Measurements from ENCODE around the gene TPD52L2.

TPD52L2 gene

GRCh38 chr20:63829945-63830835 is 34.9 kb upstream of the TPD52L2 start:
- Histone ChIP-seq H3K79me2 (ENCODE audit: insufficient read depth, low read length) (peaks cover 5% of the 10 kb centered on the region; the same call in 1 of the 2 replicates), H3K9me3 (ENCODE audit: insufficient read depth, low read depth, low read length) (no peaks in the 10 kb centered on the region), H2AFZ (ENCODE audit: low read length) (peak overlapping the region; percentile 54), H4K20me1 (ENCODE audit: insufficient read depth, low read length, poor library complexity, severe bottlenecking) (no peaks in the 10 kb centered on the region), H3K4me1 (ENCODE audit: insufficient read depth, low read length, poor library complexity, severe bottlenecking) (peaks cover 30% of the 10 kb centered on the region), H3K36me3 (ENCODE audit: insufficient read depth, low read length) (no peaks in the 10 kb centered on the region), H3K4me2 (ENCODE audit: low read depth, low read length, poor library complexity, severe bottlenecking) (peak overlapping the region; percentile 84), H3K9me2 (replicated peaks; ENCODE audit: low read depth, low read length) (no peaks in the 10 kb centered on the region), H3K27me3 (ENCODE audit: insufficient read depth, low read length, poor library complexity, severe bottlenecking) (no peaks in the 10 kb centered on the region), H3F3A (ENCODE audit: low read depth) (no peaks in the 10 kb centered on the region), H3K9ac (ENCODE audit: low read depth, low read length, poor library complexity, severe bottlenecking) (peak overlapping the region; percentile 42), H3K4me3 (ENCODE audit: low read length, poor library complexity, severe bottlenecking) (peak overlapping the region; percentile 73)
- TF ChIP-seq EZH2phosphoT487 (IDR thresholded peaks at IDR 0.05; ENCODE audit: borderline replicate concordance) = no peak
- no peak for TF ChIP-seq CTCF (conservative IDR thresholded peaks at IDR 0.05; ENCODE audit: low read length)

- Histone ChIP-seq H3K79me2 (ENCODE audit: insufficient read depth, low read length) (peaks cover 5% of the 10 kb centered on the region; the same call in 1 of the 2 replicates), H3K4me3 (ENCODE audit: low read length, poor library complexity, severe bottlenecking) (peak within 1 kb of the TSS; percentile 73), H3K4me2 (ENCODE audit: low read depth, low read length, poor library complexity, severe bottlenecking) (peak within 1 kb of the TSS; percentile 84), H3K9me2 (replicated peaks; ENCODE audit: low read depth, low read length) (no peaks in the 10 kb centered on the region), H2AFZ (ENCODE audit: low read length) (peak within 1 kb of the TSS; percentile 54), H3K9me3 (ENCODE audit: insufficient read depth, low read depth, low read length) (no peaks in the 10 kb centered on the region), H4K20me1 (ENCODE audit: insufficient read depth, low read length, poor library complexity, severe bottlenecking) (no peaks in the 10 kb centered on the region), H3F3A (ENCODE audit: low read depth) (no peaks in the 10 kb centered on the region), H3K4me1 (ENCODE audit: insufficient read depth, low read length, poor library complexity, severe bottlenecking) (peaks cover 35% of the 10 kb centered on the region), H3K9ac (ENCODE audit: low read depth, low read length, poor library complexity, severe bottlenecking) (peak within 1 kb of the TSS; percentile 42), H3K27me3 (ENCODE audit: insufficient read depth, low read length, poor library complexity, severe bottlenecking) (no peaks in the 10 kb centered on the region), H3K36me3 (ENCODE audit: insufficient read depth, low read length) (no peaks in the 10 kb centered on the region)
- TF ChIP-seq EZH2phosphoT487 (IDR thresholded peaks at IDR 0.05; ENCODE audit: borderline replicate concordance) (no peak), CTCF (conservative IDR thresholded peaks at IDR 0.05; ENCODE audit: low read length) (no peak)
Observed at GRCh38 chr20:63830841-63831588, 34.1 kb upstream of the TPD52L2 start, which contains the start of gene ZBTB46. Gene ZBTB46 (minus strand): TSS chr20:63831264. CDS start chr20:63790757, 40,507 bp downstream.

- peaks cover 35% of the 10 kb centered on the region for H3K4me1 ChIP-seq (ENCODE audit: insufficient read depth, low read length, poor library complexity, severe bottlenecking)
- no peaks in the 10 kb centered on the region for H3K9me3 ChIP-seq (ENCODE audit: insufficient read depth, low read depth, low read length)
- H3F3A ChIP-seq (ENCODE audit: low read depth) = no peaks in the 10 kb centered on the region; the same call in 1 of the 2 replicates
- H3K27me3 ChIP-seq (ENCODE audit: insufficient read depth, low read length, poor library complexity, severe bottlenecking) = no peaks in the 10 kb centered on the region
- no peaks in the 10 kb centered on the region for H3K9me2 ChIP-seq (replicated peaks; ENCODE audit: low read depth, low read length)
- H4K20me1 ChIP-seq (ENCODE audit: insufficient read depth, low read length, poor library complexity, severe bottlenecking) = no peaks in the 10 kb centered on the region
- H3K36me3 ChIP-seq (ENCODE audit: insufficient read depth, low read length) = no peaks in the 10 kb centered on the region
- H3K4me3 ChIP-seq (ENCODE audit: low read length, poor library complexity, severe bottlenecking) = no peak overlapping the region
- H3K79me2 ChIP-seq (ENCODE audit: insufficient read depth, low read length) = peaks cover 5% of the 10 kb centered on the region; the same call in 1 of the 2 replicates
- no peak overlapping the region for H3K4me2 ChIP-seq (ENCODE audit: low read depth, low read length, poor library complexity, severe bottlenecking)
- H2AFZ ChIP-seq (ENCODE audit: low read length) = no peak overlapping the region
- H3K9ac ChIP-seq (ENCODE audit: low read depth, low read length, poor library complexity, severe bottlenecking) = no peak overlapping the region
- no peak for TF ChIP-seq EZH2phosphoT487 (IDR thresholded peaks at IDR 0.05; ENCODE audit: borderline replicate concordance)
- TF ChIP-seq CTCF (conservative IDR thresholded peaks at IDR 0.05; ENCODE audit: low read length) = no peak
Observed at GRCh38 chr20:63831646-63831992, 33.5 kb upstream of the TPD52L2 start.

All from Loucy (cell line).